Left renal pelvis (tissue), 4 donors: ENCODE results near the gene PLXNA2. TPM values are rescaled to one million over a fixed set of nuclear protein-coding genes. Genes with fewer than 3 reads are reported as not detected.

ENCODE experiments used
- DNase-seq, 4 donors: peaks; one replicate each; pipeline ENCODE4 v3.0.0-alpha.2; 2013; ENCODE audit warnings: low read depth in 4 of 4, low spot score in 3 of 4
- polyA plus RNA-seq, 4 donors: library from polyadenylated mRNA; unstranded; fragments of 120-200 nt; gene quantifications; one replicate each; pipeline ENCODE4 v1.2.1, GENCODE V29; 2013; ENCODE audit not compliant: insufficient read length in 4 of 4

The PLXNA2 gene
- polyA plus RNA-seq, 4 donors = 6.4 to 18.4 (median 13.7) TPM

- no peak for DNase-seq
Measured at GRCh38 chr1:208101661-208102431, 142.3 kb downstream of the PLXNA2 start.

DNA sequence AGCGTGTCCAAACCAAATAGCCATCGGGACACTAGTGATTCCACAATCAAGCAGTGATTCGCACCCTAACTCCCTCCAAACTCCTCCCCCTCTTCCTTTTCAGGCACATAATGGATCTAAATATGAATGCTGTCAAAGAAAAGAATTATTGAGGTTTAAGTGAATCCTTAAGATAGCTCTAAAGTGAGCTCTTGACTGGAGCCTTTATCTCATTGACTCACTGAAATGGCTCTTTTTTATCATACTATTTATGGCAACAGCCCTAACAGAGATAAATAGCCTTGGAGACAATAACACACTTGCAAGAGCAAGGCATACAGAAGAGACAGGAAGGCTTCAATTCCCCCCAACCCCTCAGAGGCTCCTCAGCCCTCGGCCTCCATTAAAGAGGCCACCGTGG, 143.3 kb downstream of the PLXNA2 start:
- no peak for DNase-seq

DNA sequence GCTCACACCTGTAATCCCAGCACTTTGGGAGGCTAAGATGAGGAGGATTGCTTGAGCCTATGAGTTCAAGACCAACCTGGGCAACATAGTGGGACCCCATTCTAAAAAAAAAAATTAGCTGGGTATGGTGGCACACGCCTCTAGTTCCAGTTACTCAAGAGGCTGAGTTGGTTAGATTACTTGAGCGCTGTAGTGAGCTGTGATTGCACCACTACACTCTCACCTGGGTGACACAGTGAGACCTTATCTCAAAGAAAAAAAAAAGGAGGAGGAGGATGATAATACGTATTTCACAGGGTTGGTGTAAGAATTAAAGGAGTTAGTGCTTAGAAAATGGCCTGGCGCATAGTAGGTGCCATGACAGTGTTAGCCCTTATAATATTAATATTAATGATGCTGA, 144.1 kb downstream of the PLXNA2 start:
- DNase-seq = no peak

GRCh38 chr1:208098773-208099172, 145.4 kb downstream of the PLXNA2 start:
- DNase-seq = no peak

GRCh38 chr1:208093754-208094719, 150.1 kb downstream of the PLXNA2 start:
- DNase-seq = no peak

GRCh38 chr1:208093046-208093445, 151.1 kb downstream of the PLXNA2 start:
- no peak for DNase-seq

GRCh38 chr1:208090388-208091301, 153.5 kb downstream of the PLXNA2 start:
- DNase-seq = no peak

DNA sequence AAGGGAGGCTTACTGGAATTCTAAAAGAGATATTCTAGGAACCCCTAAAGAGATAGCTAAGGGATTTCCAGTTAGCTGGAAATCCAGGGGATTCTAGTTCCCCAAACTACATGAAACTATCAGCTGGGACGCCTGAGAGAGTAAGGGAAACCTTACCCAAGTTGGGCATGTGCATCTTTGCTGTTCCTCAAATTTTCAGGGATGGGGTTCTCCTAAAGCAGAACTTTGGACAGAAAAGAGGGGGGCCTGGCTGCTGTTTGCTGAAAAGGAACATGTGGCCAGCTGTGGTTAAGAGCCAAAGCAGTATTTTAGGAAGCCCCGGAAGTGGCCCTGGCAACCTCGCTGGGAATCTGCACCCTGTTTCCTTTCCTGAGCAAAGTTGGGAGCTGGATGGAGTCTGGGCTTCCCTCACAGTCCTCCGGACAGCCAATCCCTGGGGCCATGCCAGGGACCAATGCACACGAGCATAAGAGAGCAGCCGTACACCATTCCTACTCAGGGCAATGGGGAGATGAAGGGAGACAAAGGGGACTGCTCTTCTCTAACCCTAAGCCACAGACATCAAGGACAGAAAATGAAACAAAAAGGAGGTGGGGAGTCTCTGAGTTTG, 154.3 kb downstream of the PLXNA2 start:
- no peak for DNase-seq

- no peak for DNase-seq
Measured at GRCh38 chr1:208089149-208089548, 155.0 kb downstream of the PLXNA2 start.

DNA sequence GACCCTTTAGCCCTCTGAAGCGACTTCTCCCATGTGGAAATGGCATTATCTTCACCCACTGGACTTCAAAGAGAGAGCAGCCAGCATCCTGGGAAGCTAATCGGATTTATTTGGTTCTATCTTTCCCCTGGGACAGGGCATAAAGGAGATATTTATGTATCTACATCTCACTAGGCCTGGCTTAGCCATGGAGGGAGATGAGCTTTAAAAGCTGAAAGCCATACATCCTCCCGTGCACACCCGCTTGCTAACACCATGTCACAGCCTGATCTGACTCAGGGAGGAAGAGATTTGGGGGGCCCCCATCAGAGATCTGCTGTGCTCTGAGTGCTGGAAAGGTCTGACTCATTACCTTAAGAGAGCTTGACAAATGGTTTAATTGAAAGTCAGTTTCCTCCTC, 155.9 kb downstream of the PLXNA2 start:
- no peak for DNase-seq

DNA sequence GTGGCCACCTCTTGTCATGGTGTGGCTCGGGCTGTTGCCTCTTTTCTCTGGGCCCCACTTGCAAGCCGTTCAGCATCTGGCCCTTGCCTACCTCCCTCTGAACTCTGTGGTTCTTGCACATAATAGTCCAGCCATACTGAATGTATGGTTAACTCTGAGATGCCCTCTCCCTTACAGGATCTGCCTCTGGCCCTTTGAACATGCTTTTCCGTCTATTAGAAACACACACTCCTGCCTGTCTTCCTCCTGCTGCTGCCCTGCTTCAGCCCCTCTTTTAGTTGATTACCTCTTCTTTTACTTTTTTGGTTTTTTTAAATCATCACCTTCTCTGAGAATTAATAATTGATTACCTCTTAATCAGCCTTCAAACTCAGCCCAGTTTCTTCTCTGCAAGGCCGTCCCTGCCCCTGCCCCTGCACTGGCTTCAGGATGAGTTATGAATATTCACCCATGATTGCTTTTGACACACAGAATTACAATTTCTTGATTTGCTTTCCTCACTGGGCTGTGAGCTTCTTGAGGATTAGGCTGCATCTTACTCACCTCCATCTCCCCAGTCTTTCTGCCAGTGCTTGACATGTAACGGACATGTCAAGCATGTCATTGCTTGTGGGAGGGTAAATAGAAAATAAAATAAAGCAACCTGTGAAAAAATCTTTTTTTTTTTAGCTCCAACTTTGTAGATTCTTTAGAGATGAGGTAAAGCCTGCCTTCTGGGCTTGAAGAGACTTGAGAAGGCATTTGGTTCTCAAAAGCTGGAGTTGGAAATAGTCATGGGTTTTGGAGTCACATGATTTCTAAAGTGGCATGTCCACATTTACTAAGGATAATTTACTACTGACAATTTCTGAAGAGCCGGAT, 158.3 kb downstream of the PLXNA2 start:
- DNase-seq = no peak

DNA sequence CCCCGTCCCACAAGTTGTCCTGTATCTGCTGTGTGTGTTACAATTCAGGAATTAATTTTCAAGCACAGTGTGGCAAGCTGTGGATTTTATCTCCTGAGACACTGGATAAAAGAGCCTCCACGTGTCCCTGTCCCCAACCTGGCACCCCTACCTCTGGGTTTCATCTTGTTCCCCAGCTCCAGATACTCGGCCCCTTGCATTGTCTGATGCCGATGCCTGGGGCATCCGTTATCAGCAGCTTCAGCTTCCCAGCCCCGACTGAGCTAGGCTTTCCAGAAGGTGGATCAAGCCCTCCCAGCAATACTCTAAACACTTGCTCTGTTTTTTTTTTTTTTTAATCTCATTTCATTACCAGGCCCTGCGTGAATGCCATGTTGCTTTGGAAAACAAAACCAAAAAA, 159.4 kb downstream of the PLXNA2 start:
- no peak for DNase-seq

GRCh38 chr1:208084220-208084619, 160.0 kb downstream of the PLXNA2 start:
- DNase-seq = no peak

GRCh38 chr1:208083715-208084085, 160.5 kb downstream of the PLXNA2 start:
- DNase-seq = no peak

DNA sequence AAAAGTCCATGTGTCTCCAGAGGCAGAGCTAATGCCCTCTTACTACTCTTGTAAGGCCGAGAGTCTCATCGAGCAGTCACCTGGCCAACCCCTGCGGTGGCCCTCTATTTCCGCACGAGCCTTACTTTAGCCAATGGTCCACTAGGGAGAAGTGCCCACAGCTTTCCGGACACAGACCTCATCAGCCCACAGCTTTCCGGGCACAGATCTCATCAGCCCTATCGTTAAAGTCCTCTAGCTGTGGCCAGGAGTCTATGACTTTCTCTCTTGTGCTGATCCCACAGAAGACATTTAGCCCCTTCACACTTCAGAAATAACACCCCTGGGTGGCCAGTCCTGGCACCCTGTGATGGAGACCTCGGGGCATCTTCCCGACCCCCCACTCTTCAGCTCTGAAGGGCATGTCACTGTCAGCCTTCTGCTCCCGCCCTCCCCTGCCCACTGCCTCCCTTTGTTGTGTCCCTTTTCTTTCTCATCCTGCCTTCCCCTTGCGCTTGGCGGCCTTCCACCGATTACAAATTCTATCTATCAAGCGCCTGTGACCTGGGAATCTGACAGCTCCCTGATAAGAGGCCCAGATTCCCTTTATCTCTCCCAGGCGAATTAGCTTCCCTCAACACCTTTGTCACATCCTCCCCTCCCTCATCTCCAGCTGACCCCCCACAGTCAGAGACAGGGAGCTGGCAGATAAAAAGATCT, 161.0 kb downstream of the PLXNA2 start:
- DNase-seq = no peak

DNA sequence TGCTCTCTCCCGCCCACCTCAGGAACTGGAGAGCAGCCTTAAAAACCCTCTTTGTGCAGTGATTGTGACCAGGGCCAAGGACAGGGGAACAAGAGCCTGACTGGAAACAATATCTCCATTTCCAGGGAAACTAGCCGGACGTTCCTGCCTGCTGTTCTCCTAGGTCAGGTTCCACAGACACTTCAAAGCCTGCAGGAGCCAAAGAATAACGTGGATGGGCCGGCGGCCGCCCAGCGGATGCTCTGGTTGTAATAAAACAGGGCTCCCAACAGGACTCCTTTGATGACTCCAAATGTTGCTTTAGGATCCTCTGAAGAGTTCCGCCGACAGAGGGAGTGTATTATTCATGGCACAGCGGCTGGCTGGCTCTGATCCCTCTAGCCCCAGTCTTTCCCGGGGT, 162.2 kb downstream of the PLXNA2 start:
- no peak for DNase-seq

DNA sequence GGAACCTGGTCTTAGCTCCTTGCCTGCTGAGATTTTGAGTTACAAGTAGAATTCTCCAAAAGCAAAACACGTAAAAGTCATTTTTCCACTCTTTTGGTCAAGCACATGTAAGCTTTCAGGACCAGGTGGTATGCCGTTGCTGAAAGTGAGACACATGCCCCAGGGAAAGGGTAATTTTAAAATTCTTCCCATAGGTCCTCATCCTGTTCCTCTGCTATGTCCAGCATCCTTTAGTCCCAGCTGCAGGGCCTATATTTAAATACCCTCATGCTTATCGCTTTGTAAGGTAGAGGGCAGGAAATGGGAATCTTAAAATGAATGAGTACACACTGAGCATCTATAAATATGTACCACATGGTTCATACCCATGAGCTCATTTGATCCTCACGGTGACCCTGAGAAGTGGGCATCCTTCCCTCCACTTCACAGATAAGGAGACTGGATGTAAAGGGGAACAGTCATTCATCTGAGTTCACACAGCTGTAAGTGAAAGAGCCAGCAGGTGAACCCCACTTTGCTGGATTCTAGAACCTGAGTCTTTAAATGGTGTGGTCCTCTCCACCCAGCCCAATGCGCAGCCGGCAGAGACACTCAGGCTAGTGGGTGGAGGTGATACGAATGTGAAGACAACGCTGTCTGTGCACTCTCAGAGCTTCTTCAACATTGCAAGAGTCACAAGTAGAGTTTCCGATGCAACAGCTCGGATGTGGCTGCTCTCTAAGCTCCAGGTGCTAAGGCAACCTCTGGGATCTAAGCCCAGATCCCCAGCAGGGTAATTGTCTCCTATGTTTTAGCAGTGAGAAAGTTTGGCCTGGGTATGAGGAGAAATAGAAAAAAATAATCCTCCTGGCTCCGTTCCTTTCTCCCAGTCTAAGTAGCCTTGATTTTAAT, 163.5 kb downstream of the PLXNA2 start:
- DNase-seq = no peak

GRCh38 chr1:208079161-208079560, 165.0 kb downstream of the PLXNA2 start:
- DNase-seq = no peak
